GM10266 (cell line): ENCODE results near the gene CLPTM1L.
"Not testable (repeated sequence)": the region's sequence is repeated elsewhere in the genome, so short reads cannot be mapped to it uniquely, and the experiment has no call there.

Source experiments
- DNase-seq: peaks from one replicate; pipeline ENCODE4 v3.0.0; 2012; ENCODE audit errors: extremely low spot score
- CTCF ChIP-seq: IDR thresholded peaks from 2 replicates; pipeline ENCODE4 v1.5.1; 2012; ENCODE audit warnings: mild to moderate bottlenecking, low read depth; ENCODE audit not compliant: control insufficient read depth, insufficient read depth; ENCODE audit errors: missing control alignments

Gene CLPTM1L

GRCh38 chr5:1343931-1344901 is 683 bp downstream of the CLPTM1L start:
- peak; percentile 55 for DNase-seq
- TF ChIP-seq CTCF = no peak

GRCh38 chr5:1343315-1343751 is 1.6 kb downstream of the CLPTM1L start:
- no peak for TF ChIP-seq CTCF
- no peak for DNase-seq

DNA sequence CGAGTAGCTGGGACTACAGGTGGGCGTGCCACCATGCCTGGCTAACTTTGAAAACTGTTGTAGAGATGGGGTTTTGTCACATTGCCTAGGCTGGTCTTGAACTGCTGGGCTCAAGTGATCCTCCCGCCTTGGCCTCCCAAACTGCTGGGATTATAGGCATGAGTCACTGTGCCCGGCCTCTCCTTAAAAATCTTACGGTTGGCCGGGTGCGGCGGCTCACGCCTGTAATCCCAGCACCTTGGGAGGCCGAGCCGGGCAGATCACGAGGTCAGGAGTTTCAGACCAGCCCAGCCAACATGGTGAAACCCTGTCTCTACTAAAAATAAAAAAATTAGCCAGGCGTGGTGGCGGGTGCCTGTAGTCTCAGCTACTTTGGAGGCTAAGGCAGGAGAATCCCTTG is 2.2 kb downstream of the CLPTM1L start:
- DNase-seq = not testable (repeated sequence)

GRCh38 chr5:1342268-1342667 is 2.6 kb downstream of the CLPTM1L start:
- no peak for TF ChIP-seq CTCF
- DNase-seq = no peak

GRCh38 chr5:1341863-1342262 is 3.0 kb downstream of the CLPTM1L start:
- TF ChIP-seq CTCF = no peak
- DNase-seq = no peak

DNA sequence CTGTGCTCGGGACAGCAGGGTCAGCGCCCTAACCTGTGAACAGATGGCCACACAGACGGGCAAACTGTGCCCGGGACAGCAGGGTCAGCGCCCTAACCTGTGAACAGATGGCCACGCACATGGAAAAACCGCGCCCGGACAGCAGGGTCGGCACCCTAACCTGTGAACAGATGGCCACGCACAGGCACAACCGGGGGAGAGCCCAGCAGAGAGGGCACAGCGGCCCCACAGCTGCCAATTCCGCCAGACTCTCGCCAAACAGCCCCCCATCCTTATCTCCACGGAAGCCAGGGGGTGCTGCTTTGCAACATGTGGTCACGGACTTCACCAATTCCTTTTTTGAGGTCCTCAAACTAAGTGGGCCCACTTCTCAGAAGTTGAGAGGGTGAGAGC is 5.1 kb downstream of the CLPTM1L start:
- not testable (repeated sequence) for DNase-seq

DNA sequence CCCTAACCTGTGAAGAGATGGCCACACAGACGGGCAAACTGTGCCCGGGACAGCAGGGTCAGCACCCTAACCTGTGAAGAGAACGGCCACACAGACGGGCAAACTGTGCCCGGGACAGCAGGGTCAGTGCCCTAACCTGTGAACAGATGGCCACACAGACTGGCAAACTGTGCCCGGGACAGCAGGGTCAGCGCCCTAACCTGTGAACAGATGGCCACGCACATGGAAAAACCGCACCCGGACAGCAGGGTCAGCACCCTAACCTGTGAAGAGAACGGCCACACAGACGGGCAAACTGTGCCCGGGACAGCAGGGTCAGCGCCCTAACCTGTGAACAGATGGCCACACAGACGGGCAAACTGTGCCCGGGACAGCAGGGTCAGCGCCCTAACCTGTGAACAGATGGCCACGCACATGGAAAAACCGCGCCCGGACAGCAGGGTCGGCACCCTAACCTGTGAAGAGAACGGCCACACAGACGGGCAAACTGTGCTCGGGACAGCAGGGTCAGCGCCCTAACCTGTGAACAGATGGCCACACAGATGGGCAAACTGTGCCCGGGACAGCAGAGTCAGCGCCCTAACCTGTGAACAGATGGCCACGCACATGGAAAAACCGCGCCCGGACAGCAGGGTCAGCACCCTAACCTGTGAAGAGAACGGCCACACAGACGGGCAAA is 5.6 kb downstream of the CLPTM1L start:
- DNase-seq = not testable (repeated sequence)

DNA sequence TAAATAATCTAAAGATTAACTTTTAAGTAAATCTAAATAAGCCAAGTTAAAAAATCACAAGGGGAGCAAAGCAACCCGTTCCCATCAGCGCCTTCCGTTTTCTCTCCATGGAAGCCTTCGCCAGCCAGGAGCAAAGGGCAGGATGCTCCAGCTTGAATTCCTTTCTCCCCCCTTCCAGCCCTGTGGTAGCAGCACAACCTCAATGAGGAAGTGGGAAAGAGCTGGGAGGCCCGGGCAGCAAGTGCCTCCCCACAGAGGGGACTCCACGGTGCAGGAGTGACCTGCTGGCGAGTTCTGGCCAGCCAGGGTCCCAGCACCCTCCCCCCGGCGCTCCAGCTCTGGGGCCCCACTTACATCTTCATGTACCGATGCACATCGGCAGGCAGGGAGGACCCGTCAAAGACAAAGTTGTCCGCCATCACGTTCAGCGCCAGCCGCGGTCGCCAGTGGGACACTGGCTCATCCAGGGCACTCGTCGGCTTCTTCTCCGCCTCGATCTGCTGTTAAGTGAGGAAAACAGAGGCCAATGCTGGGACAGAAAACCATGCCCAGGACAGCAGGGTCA is 6.3 kb downstream of the CLPTM1L start:
- no peak for DNase-seq
- no peak for TF ChIP-seq CTCF
